Naive B cell (primary cell): ENCODE measurements around the gene SUCLG2. TPM values are rescaled to one million over a fixed set of nuclear protein-coding genes. Genes with fewer than 3 reads are reported as not detected.

ENCODE experiments used
- ATAC-seq, 2 donors: fragments of 150-1000 bp; cut with Tn5 transposase; 2 replicates each; pipeline ENCODE4 v1.10.0; 2021; ENCODE audit warnings: low read depth in 2 of 2, mild to moderate bottlenecking in 2 of 2, moderate library complexity in 2 of 2
- DNase-seq: peaks from one replicate; pipeline ENCODE4 v3.0.0; 2022
- H3K27ac Mint-ChIP-seq, 6 donors: one replicate each; pipeline ENCODE4 v1.8.0; 2020 to 2022; ENCODE audit warnings: mild to moderate bottlenecking in 6 of 6, mixed read lengths in 6 of 6, moderate library complexity in 5 of 6, inconsistent platforms in 2 of 6
- H3K27me3 Mint-ChIP-seq, 3 donors: one replicate each; pipeline ENCODE4 v1.8.0; 2021 to 2022; ENCODE audit warnings: mixed read lengths in 3 of 3, mild to moderate bottlenecking in 1 of 3
- H3K36me3 Mint-ChIP-seq, 2 donors: one replicate each; pipeline ENCODE4 v1.8.0; 2020 to 2022; ENCODE audit warnings: mixed read lengths in 2 of 2, inconsistent platforms in 1 of 2, mild to moderate bottlenecking in 1 of 2
- H3K4me1 Mint-ChIP-seq, 3 donors: one replicate each; pipeline ENCODE4 v1.8.0; 2020 to 2022; ENCODE audit warnings: mixed read lengths in 3 of 3, inconsistent platforms in 1 of 3, mild to moderate bottlenecking in 1 of 3, moderate library complexity in 1 of 3
- H3K4me3 Mint-ChIP-seq, 8 donors: one replicate each; pipeline ENCODE4 v1.8.0; 2020 to 2022; ENCODE audit warnings: mild to moderate bottlenecking in 8 of 8, mixed read lengths in 8 of 8, moderate library complexity in 8 of 8, inconsistent platforms in 2 of 8
- H3K9me3 Mint-ChIP-seq, 7 donors: one replicate each; pipeline ENCODE4 v1.8.0; 2020 to 2022; ENCODE audit warnings: mixed read lengths in 7 of 7, mild to moderate bottlenecking in 5 of 7, inconsistent platforms in 2 of 7, moderate library complexity in 1 of 7
- polyA plus RNA-seq, 6 donors: library from polyadenylated mRNA; unstranded; fragments of 300-500 nt; fragmentation: Illumina TruSeq; gene quantifications; one replicate each; pipeline ENCODE4 v1.2.3, GENCODE V29; 2021; ENCODE audit warnings: low read depth in 6 of 6

Gene SUCLG2
- polyA plus RNA-seq, 6 donors from 2014 or later = 49.5 to 94.4 (median 57.9) TPM

DNA sequence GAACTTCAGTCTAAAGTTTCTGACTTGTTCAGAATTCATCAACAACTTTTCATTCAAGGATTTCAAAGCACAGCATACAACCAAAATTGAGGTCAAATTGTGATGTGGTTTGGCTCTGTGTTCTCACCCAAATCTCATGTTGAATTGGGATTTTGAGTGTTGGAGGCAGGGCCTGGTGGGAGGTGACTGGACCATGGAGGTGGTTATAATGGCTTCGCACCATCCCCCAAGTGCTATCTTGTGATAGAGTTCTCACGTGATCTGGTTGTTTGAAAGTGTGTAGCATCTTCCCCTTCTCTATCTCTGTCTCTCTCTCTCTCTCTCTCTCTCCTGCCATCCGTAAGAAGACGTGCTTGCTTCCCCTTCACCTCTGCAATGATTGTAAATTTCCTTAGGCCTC lies 19.6 kb upstream of the SUCLG2 start:
- Mint-ChIP-seq H3K4me3 (no peak overlapping the region), H3K27ac (peak overlapping the region in 2 of 6 donors; percentile 5)
- no peak for DNase-seq

DNA sequence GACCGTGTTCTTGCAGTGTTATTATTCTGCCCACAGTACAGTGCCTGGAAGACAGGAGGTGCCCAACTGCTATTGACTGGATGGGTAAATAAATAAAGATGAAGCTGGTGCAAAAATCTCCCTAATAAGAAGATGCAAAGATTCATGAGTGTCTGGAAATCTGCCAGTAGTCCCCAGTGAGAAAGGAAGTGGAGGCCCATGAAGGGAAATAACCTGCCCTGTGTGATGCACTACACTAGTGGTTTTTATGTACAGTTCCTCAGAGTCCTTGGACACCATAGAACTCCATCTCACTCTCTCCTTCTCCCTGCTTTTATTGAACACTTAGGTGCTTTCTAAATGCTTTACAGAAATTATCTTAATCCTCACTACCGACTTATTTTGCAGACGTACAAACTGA lies 8.3 kb upstream of the SUCLG2 start:
- peak overlapping the region in 1 of 6 donors; percentile 12 for H3K27ac Mint-ChIP-seq
- H3K9me3 Mint-ChIP-seq = peaks cover 0 to 4% (median 0%) of the 10 kb centered on the region in 7 donors
- no peak for DNase-seq
- H3K4me1 Mint-ChIP-seq = peaks cover 9 to 19% (median 15%) of the 10 kb centered on the region in 3 donors
- ATAC-seq = peak; percentile 52 to 53
- peak overlapping the region in 1 of 8 donors; percentile 11 for H3K4me3 Mint-ChIP-seq
- H3K27me3 Mint-ChIP-seq = peaks cover 0 to 6% (median 0%) of the 10 kb centered on the region in 3 donors
- no peaks in the 10 kb centered on the region for H3K36me3 Mint-ChIP-seq

More for the DNA sequence above, 19.6 kb upstream of the SUCLG2 start:
- Mint-ChIP-seq H3K4me1 (peaks cover 9% of the 10 kb centered on the region in 3 donors), H3K9me3 (peaks cover 0 to 8% (median 4%) of the 10 kb centered on the region in 7 donors), H3K27me3 (no peaks in the 10 kb centered on the region), H3K36me3 (peaks cover 8% of the 10 kb centered on the region in 2 donors)
- ATAC-seq = no peak

DNA sequence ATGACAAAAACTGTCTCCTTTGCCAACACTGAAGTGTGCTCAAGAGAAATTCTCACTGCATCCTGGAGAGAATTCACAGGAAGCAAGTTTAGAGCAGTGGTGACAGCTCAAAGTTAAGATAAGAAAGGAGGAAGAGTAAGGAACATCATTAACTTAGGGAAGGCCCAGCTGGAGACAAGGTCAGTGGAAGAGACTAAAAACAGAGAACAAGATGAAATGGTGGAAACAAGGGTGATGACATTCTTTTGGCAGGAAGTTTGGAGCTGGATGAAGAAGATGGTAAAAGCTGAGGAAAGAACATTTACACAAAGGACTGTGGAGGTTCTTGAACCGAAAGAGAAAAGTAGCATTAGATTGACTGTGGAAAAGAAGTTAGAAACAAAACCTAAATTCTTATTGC lies 6.7 kb upstream of the SUCLG2 start:
- no peak for ATAC-seq
- Mint-ChIP-seq H3K27ac (peak overlapping the region in 1 of 6 donors; percentile 21), H3K36me3 (no peaks in the 10 kb centered on the region), H3K9me3 (no peaks in the 10 kb centered on the region), H3K27me3 (peaks cover 0 to 6% (median 0%) of the 10 kb centered on the region in 3 donors), H3K4me3 (no peak overlapping the region), H3K4me1 (peaks cover 13 to 28% (median 20%) of the 10 kb centered on the region in 3 donors)
- no peak for DNase-seq

DNA sequence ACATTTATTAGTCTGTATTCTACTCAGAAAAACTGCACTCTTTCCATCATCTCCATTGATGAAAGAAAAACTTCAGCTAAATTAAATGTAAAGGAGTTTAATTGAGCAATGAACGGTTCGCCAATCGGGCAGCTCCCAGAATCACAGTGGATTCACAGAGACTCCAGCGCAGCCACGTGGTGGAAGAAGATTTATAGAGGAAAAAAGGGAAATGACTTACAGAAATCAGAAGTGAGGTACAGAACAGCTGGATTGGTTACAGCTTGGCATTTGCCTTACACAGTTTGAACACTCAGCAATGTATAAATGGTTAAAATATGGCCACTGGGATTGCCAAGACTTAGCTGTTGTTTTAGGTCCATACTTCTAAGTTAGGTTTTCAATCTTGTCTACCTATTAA lies 2.8 kb upstream of the SUCLG2 start:
- Mint-ChIP-seq H3K27ac (peak overlapping the region in 4 of 6 donors; percentile 24 to 82 (median 56)), H3K27me3 (no peaks in the 10 kb centered on the region), H3K9me3 (peaks cover 0 to 2% (median 0%) of the 10 kb centered on the region in 7 donors), H3K4me3 (peak overlapping the region in 1 of 8 donors; percentile 86), H3K36me3 (peaks cover 0 to 1% of the 10 kb centered on the region in 2 donors), H3K4me1 (peaks cover 25 to 52% (median 38%) of the 10 kb centered on the region in 3 donors)
- DNase-seq (no peak), ATAC-seq (no peak)

DNA sequence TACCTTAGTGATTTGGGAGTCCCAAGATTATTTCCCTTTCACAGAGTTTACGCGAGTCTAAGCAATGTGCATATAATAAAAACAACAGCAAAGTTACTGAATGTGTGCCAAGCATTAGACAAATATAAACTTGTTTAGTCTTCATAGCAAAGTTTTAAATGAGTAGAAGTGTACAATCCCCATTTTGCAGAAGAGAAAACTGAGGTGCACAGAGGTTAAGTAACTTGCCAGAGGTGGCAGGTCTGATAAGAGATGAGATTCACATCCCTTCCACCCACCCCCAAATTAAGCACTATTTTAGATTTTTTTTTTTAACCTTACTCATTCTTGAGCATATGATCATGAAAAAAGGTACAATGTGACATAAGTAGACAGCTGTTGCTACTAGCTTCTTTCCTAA lies 2.2 kb upstream of the SUCLG2 start:
- H3K4me1 Mint-ChIP-seq = peaks cover 30 to 55% (median 42%) of the 10 kb centered on the region in 3 donors
- ATAC-seq (no peak), DNase-seq (no peak)
- H3K36me3 Mint-ChIP-seq = peaks cover 0 to 4% of the 10 kb centered on the region in 2 donors
- H3K9me3 Mint-ChIP-seq = peaks cover 0 to 2% (median 0%) of the 10 kb centered on the region in 7 donors
- H3K27me3 Mint-ChIP-seq = no peaks in the 10 kb centered on the region
- H3K4me3 Mint-ChIP-seq = peak overlapping the region in 3 of 8 donors; percentile 77 to 94 (median 86)
- H3K27ac Mint-ChIP-seq = peak overlapping the region in 1 of 6 donors; percentile 97

DNA sequence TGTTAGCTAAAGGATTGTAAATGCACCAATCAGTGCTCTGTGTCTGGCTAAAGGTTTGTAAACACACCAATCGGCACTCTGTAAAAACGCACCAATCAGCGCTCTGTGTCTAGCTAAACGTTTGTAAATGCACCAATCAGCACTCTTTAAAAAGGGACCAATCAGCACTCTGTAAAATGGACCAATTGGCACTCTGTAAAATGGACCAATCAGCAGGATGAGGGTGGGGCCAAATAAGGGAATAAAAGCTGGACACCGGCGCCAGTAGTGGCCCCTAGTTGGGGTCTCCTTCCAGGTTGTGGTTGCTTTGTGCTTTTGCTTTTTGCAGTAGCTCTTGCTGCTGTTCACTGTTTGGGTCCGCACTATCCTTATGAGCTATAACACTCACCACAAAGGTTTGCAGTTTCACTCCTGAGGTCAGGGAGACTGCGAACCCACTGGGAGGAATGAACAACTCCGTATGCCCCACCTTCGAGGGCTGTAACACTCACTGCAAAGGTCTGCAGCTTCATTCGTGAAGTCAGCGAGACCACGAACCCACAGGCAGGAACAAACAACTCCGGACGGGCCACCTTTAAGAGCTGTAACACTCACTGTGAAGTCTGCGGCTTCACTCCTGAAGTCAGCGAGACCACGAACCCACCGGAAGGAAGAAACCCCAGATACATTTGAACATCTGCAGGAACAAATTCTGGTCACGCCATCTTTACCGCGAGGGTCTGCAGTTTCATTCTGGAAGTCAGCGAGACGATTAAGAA lies 1.1 kb upstream of the SUCLG2 start:
- peak overlapping the region; percentile 77 to 95 (median 92) for H3K4me3 Mint-ChIP-seq
- H3K27me3 Mint-ChIP-seq = no peaks in the 10 kb centered on the region
- H3K4me1 Mint-ChIP-seq = peaks cover 37 to 62% (median 52%) of the 10 kb centered on the region in 3 donors
- H3K9me3 Mint-ChIP-seq = peaks cover 0 to 2% (median 0%) of the 10 kb centered on the region in 7 donors
- peaks cover 0 to 4% of the 10 kb centered on the region in 2 donors for H3K36me3 Mint-ChIP-seq
- peak; percentile 26 to 37 for ATAC-seq
- H3K27ac Mint-ChIP-seq = peak overlapping the region; percentile 42 to 97 (median 82)
- peak; percentile 73 for DNase-seq

DNA sequence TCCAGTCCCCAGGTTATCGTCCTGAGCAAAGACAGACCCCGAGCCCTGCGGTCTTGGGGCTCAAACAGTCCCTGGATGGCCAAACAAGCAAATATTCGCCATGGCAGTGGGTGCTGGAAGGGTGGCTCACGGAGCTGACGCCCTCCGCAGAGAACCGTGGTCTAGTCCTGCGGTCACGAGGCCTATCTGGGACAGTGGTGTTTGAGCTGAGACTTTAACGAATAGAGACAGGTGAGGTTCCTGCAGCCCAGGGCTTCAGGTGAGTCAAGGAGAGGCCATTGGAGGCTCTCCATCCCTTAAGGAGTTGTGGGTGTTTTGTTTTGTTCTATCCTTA lies 399 bp upstream of the SUCLG2 start:
- peak overlapping the region; percentile 42 to 97 (median 81) for H3K27ac Mint-ChIP-seq

DNA sequence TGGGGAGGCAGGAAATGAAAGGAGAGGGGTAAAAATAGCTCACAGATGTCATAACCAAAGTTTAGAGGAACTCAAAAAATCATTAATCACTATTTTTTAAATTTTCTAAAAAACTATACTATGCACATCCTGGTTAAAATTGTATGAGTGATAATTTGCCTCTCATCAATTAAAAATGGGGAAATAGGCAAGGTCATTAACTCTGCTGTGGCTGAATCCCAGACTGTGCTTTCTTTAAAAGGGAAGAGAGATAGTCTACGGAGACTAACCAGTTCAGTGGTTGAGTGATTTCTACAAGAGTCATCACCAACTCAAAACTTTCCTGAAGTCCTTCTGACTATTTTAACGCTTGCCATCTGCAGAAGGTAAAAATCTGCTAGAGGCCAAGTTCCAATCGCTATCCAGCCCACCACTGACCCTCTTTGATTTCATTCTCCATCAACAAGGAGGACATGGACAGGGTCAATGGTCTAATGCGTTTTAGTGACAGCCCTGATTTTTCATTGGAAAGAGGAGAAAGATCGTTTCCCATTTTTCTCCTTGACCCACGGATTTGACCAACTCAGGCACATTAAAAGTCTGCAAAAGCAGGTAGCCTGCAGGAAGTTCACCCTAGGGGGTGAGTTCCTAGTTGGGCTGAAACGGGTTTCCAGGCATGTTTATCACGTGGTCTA lies 850 bp downstream of the SUCLG2 start:
- H3K36me3 Mint-ChIP-seq = peaks cover 0 to 4% of the 10 kb centered on the region in 2 donors
- ATAC-seq (peak; percentile 24 to 32), DNase-seq (peak; percentile 29)
- peaks cover 0 to 2% (median 0%) of the 10 kb centered on the region in 7 donors for H3K9me3 Mint-ChIP-seq
- H3K27me3 Mint-ChIP-seq = no peaks in the 10 kb centered on the region
- peaks cover 45 to 81% (median 67%) of the 10 kb centered on the region in 3 donors for H3K4me1 Mint-ChIP-seq
- peak overlapping the region; percentile 77 to 94 (median 86) for H3K4me3 Mint-ChIP-seq
- H3K27ac Mint-ChIP-seq = peak overlapping the region in 5 of 6 donors; percentile 58 to 93 (median 82)

More for the DNA sequence above, 399 bp upstream of the SUCLG2 start:
- Mint-ChIP-seq H3K4me3 (peak overlapping the region; percentile 77 to 95 (median 92)), H3K9me3 (peaks cover 0 to 2% (median 0%) of the 10 kb centered on the region in 7 donors), H3K36me3 (peaks cover 0 to 4% of the 10 kb centered on the region in 2 donors), H3K27me3 (no peaks in the 10 kb centered on the region), H3K4me1 (peaks cover 37 to 69% (median 57%) of the 10 kb centered on the region in 3 donors)
- DNase-seq = no peak
- no peak for ATAC-seq

DNA sequence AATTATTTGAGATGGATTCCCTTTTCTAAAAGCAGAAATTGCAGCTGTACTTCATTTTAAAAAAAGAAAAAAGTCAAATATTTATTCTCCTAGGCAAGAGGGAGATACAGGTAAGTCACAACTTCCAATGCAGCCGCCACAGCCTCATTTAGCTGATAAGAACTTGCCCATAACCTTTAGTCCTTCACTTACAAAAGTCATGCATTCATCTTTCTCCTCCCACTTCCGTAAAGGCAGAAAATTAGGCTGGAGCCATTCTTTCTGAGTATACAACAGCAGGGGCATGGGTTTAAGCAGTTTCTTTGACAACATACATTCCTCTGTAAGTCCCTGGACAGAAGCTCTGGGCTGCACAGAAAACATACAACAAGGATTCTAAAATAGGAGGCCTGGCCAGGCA lies 4.3 kb downstream of the SUCLG2 start:
- no peak for DNase-seq
- H3K4me1 Mint-ChIP-seq = peaks cover 49 to 67% (median 64%) of the 10 kb centered on the region in 3 donors
- H3K27me3 Mint-ChIP-seq = no peaks in the 10 kb centered on the region
- no peaks in the 10 kb centered on the region for H3K9me3 Mint-ChIP-seq
- peak overlapping the region in 3 of 8 donors; percentile 8 to 82 (median 57) for H3K4me3 Mint-ChIP-seq
- no peak for ATAC-seq
- H3K27ac Mint-ChIP-seq = peak overlapping the region in 2 of 6 donors; percentile 44 to 64
- peaks cover 0 to 9% of the 10 kb centered on the region in 2 donors for H3K36me3 Mint-ChIP-seq

DNA sequence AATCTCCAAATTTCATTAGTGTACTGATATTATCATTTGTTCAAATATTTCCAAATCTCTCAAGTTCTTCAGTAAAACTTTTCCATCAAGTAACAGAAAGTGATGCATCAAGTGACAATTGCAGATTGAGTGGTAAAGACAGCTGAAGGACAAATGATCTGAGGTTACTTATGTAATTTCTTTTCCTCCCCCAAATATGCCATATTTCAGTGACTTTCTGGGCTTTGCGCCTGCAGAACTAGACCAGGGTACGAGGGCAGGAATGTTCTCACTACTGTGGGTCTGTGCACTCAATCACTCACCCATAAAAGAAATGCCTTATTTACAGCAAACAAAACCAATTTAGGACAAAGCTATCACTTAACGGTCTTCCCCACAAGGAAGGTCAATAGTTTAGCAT lies 4.7 kb downstream of the SUCLG2 start:
- ATAC-seq (no peak), DNase-seq (no peak)
- Mint-ChIP-seq H3K27me3 (no peaks in the 10 kb centered on the region), H3K36me3 (peaks cover 0 to 9% of the 10 kb centered on the region in 2 donors), H3K4me3 (peak overlapping the region in 1 of 8 donors; percentile 6), H3K27ac (peak overlapping the region in 2 of 6 donors; percentile 8 to 27), H3K4me1 (peaks cover 49 to 63% (median 62%) of the 10 kb centered on the region in 3 donors), H3K9me3 (no peaks in the 10 kb centered on the region)

DNA sequence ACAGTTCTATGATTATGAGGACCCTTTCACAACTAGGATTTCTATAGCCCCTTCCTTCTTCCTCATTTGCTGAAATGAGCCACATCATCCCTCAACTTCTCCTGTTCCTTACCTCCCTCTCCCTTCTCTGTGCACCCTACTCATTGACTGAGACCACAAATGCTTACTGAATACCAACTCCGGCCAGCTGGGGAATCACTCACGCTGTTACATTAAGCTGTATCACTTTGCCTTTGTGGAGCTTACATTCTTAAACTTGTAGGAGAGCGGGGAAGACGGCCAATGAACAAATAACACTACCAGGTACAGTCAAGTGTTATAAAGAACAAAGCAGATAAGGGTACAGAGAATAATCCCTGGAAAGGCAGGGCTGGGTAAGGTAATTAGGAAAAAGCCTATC lies 5.7 kb downstream of the SUCLG2 start:
- Mint-ChIP-seq H3K27me3 (no peaks in the 10 kb centered on the region), H3K4me3 (peak overlapping the region in 1 of 8 donors; percentile 39), H3K36me3 (peaks cover 0 to 12% of the 10 kb centered on the region in 2 donors), H3K9me3 (no peaks in the 10 kb centered on the region), H3K27ac (peak overlapping the region in 1 of 6 donors; percentile 1), H3K4me1 (peaks cover 53 to 71% (median 65%) of the 10 kb centered on the region in 3 donors)
- ATAC-seq (no peak), DNase-seq (no peak)

DNA sequence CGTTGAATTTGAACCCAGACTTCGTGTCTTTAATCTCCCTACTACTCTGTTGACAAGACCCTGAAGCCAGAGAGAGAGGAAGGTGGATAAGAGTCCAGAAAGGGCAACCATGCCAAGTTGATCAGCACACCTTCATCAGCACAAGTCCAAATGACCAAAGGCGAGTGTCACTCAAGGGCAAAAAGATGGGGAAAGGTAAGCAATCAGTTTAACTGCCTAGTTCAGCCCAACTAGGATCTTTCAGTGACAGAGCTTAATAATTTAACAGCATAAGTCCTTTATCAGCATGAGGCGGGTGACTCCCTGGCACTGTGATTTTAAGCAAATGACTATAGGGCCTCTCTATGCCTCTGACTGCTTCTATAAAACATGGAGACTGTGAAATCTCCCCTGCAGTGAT lies 6.2 kb downstream of the SUCLG2 start:
- Mint-ChIP-seq H3K9me3 (no peaks in the 10 kb centered on the region), H3K27me3 (no peaks in the 10 kb centered on the region), H3K4me3 (peak overlapping the region in 1 of 8 donors; percentile 39), H3K4me1 (peaks cover 51 to 74% (median 64%) of the 10 kb centered on the region in 3 donors), H3K36me3 (peaks cover 0 to 17% of the 10 kb centered on the region in 2 donors), H3K27ac (peak overlapping the region in 2 of 6 donors; percentile 1 to 40)
- ATAC-seq (no peak), DNase-seq (no peak)

DNA sequence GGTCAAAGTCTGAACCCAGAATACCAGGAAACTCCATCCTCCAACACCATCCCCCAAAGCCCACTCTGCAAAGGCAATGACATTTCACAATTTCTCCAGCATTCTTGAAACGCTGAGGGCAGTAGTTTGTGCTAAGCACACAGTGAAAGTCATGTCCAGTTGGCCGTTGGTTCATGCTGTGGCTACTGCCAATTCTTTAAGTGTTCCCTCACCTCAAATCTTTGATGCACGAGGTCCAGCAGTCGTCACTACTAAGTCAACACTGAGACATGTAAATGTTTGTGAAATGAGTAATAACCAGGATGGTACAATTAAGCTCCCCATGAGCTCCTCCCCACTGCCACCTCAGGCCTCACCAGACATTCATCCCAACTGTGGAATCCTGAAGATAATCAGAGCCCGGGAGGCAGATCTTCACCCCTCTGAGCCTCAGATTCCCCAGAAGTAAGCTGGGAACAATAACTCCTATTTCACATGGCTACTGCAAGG lies 7.0 kb downstream of the SUCLG2 start:
- DNase-seq = no peak
- Mint-ChIP-seq H3K9me3 (no peaks in the 10 kb centered on the region), H3K4me1 (peaks cover 44 to 66% (median 56%) of the 10 kb centered on the region in 3 donors), H3K27me3 (no peaks in the 10 kb centered on the region), H3K4me3 (no peak overlapping the region), H3K36me3 (peaks cover 0 to 20% of the 10 kb centered on the region in 2 donors), H3K27ac (no peak overlapping the region)
- ATAC-seq = no peak
